Nephron progenitor cell (in vitro differentiated cells): ENCODE measurements around the gene CTAGE9.

ENCODE experiments used
- DNase-seq: peaks from one replicate; pipeline ENCODE4 v3.0.0; 2021
- H3K27ac Mint-ChIP-seq: 2 replicates; pipeline ENCODE4 v1.8.0; 2021; ENCODE audit warnings: mild to moderate bottlenecking, moderate library complexity, mixed read lengths
- H3K27me3 Mint-ChIP-seq: 2 replicates; pipeline ENCODE4 v1.8.0; 2021; ENCODE audit warnings: mild to moderate bottlenecking, low read depth, mixed read lengths; ENCODE audit not compliant: poor library complexity
- H3K36me3 Mint-ChIP-seq: 2 replicates; pipeline ENCODE4 v1.8.0; 2021; ENCODE audit warnings: low read depth, mixed read lengths
- H3K4me1 Mint-ChIP-seq: 2 replicates; pipeline ENCODE4 v1.8.0; 2021; ENCODE audit warnings: mixed read lengths
- H3K4me3 Mint-ChIP-seq: 2 replicates; pipeline ENCODE4 v1.8.0; 2021; ENCODE audit warnings: mild to moderate bottlenecking, moderate library complexity, mixed read lengths
- H3K9me3 Mint-ChIP-seq: 2 replicates; pipeline ENCODE4 v1.8.0; 2021; ENCODE audit warnings: mild to moderate bottlenecking, moderate library complexity, mixed read lengths
- CTCF ChIP-seq: fragments of 200-600 bp; sonication (generic); IDR thresholded peaks from 2 replicates; pipeline ENCODE4 v1.5.0; 2021; ENCODE audit warnings: antibody characterized with exemption

CTAGE9 gene

DNA sequence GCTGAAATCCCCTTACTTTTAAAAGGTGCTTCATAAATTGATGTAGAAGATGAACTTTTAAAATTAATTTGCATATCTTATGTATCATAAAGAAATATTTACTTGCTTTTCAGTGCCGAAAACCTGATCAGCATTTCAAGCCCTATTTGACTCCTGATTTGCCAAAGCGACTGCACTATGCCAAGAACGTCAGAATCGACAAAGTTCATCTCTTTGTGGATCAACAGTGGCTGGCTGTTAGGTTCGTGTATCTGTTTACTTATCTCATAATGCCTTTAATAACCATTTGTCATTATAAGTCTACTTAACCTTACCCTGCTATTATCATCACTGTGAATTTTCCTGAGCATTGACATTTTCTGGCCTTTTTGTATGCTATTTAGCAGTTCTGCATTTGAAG is 17.4 kb downstream of the CTAGE9 start:
- H3K4me3 Mint-ChIP-seq: no peak overlapping the region
- DNase-seq: no peak
- no peak for TF ChIP-seq CTCF
- H3K27me3 Mint-ChIP-seq: no peaks in the 10 kb centered on the region
- H3K27ac Mint-ChIP-seq: no peak overlapping the region
- no peaks in the 10 kb centered on the region for H3K4me1 Mint-ChIP-seq
- H3K36me3 Mint-ChIP-seq: no peaks in the 10 kb centered on the region
- no peaks in the 10 kb centered on the region for H3K9me3 Mint-ChIP-seq

DNA sequence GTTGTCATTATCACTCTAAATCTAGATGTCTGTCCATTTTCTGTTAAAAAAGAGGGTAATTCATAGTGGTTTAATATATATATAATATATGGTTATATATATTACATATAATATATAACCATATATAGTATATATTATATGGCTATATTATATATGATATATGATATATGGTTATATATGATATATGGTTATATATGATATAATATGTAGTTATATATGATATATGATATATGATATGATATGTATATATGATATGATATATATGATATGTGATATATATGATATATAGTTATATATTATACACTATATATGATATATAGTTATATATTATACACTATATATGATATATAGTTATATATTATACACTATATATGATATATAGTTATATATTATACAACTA is 18.2 kb downstream of the CTAGE9 start:
- Mint-ChIP-seq H3K27me3 (no peaks in the 10 kb centered on the region), H3K4me3 (no peak overlapping the region), H3K27ac (no peak overlapping the region), H3K4me1 (no peaks in the 10 kb centered on the region), H3K36me3 (no peaks in the 10 kb centered on the region), H3K9me3 (no peaks in the 10 kb centered on the region)
- DNase-seq: no peak
- no peak for TF ChIP-seq CTCF

DNA sequence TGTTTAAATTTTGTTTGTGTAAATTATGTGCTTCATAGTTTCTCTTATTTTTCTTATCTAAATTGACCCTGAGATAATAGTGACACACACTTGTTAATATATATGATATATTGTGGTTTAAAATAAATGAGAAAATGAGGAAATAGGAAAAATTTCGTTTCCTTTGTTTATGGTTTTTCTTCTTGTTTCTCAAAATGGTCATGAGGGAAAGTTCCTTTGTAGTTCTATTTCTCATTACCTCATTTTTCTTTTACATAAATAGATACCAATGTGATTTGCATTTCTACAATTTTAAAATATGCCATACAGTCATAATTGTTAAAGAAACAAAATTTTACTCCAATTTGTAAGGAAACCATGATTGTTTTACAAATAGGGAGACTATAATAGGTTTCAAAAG is 18.8 kb downstream of the CTAGE9 start:
- no peaks in the 10 kb centered on the region for H3K36me3 Mint-ChIP-seq
- TF ChIP-seq CTCF: no peak
- DNase-seq: no peak
- no peak overlapping the region for H3K27ac Mint-ChIP-seq
- H3K27me3 Mint-ChIP-seq: no peaks in the 10 kb centered on the region
- H3K4me3 Mint-ChIP-seq: no peak overlapping the region
- no peaks in the 10 kb centered on the region for H3K4me1 Mint-ChIP-seq
- no peaks in the 10 kb centered on the region for H3K9me3 Mint-ChIP-seq

- Mint-ChIP-seq H3K4me3 (no peak overlapping the region), H3K27me3 (no peaks in the 10 kb centered on the region), H3K36me3 (no peaks in the 10 kb centered on the region), H3K27ac (no peak overlapping the region), H3K9me3 (no peaks in the 10 kb centered on the region), H3K4me1 (no peaks in the 10 kb centered on the region)
- no peak for DNase-seq
- TF ChIP-seq CTCF: no peak
These were observed 22.5 kb downstream of the CTAGE9 start for GRCh38 chr6:131688286-131688685.

DNA sequence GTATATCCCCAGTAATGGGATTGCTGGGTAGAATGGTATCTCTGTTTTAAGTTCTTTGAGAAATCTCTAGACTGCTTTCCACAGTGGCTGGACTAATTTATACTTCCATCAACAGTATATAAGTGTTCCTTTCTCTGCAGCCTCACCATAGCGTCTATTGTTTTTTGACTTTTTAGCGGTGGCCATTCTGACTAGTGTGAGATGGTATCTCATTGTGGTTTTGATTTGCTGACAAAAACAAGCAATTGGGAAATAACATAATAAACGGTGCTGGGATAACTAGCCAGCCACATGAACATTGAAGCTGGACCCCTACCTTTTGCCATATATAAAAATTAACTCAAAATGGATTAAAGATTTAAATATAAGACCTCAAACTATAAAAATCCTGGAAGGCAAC is 23.8 kb downstream of the CTAGE9 start:
- no peak for DNase-seq
- Mint-ChIP-seq H3K27me3 (no peaks in the 10 kb centered on the region), H3K4me1 (no peaks in the 10 kb centered on the region), H3K27ac (no peak overlapping the region), H3K9me3 (no peaks in the 10 kb centered on the region), H3K36me3 (no peaks in the 10 kb centered on the region), H3K4me3 (no peak overlapping the region)
- no peak for TF ChIP-seq CTCF

GRCh38 chr6:131685266-131685780 is 25.5 kb downstream of the CTAGE9 start:
- Mint-ChIP-seq H3K4me3 (no peak overlapping the region), H3K4me1 (no peaks in the 10 kb centered on the region), H3K9me3 (no peaks in the 10 kb centered on the region), H3K27ac (no peak overlapping the region), H3K36me3 (no peaks in the 10 kb centered on the region), H3K27me3 (no peaks in the 10 kb centered on the region)
- no peak for DNase-seq
- TF ChIP-seq CTCF: no peak
